Effector memory CD8-positive, alpha-beta T cell (primary cell): ENCODE results near the gene OR4K2.
"Not testable (repeated sequence)": the region's sequence is repeated elsewhere in the genome, so short reads cannot be mapped to it uniquely, and the experiment has no call there.

Source experiments
- ATAC-seq: fragments of 150-1000 bp; cut with Tn5 transposase; replicated peaks from 2 replicates; pipeline ENCODE4 v1.10.0; 2021; ENCODE audit warnings: mild to moderate bottlenecking, moderate library complexity
- DNase-seq, 3 experiments: peaks; one replicate each; pipeline ENCODE4 v3.0.0; 2021
- H3K27ac Mint-ChIP-seq, 2 donors: one replicate each; pipeline ENCODE4 v1.8.0; 2022; ENCODE audit warnings: mild to moderate bottlenecking in 2 of 2, mixed read lengths in 2 of 2, moderate library complexity in 2 of 2
- H3K27me3 Mint-ChIP-seq, 2 donors: one replicate each; pipeline ENCODE4 v1.8.0; 2022; ENCODE audit warnings: mixed read lengths in 2 of 2
- H3K36me3 Mint-ChIP-seq: one replicate; pipeline ENCODE4 v1.8.0; 2022; ENCODE audit warnings: mild to moderate bottlenecking, moderate library complexity, mixed read lengths; ENCODE audit not compliant: insufficient read depth
- H3K4me1 Mint-ChIP-seq, 2 donors: one replicate each; pipeline ENCODE4 v1.8.0; 2022; ENCODE audit warnings: low read depth in 2 of 2, mixed read lengths in 2 of 2
- H3K4me3 Mint-ChIP-seq, 2 donors: one replicate each; pipeline ENCODE4 v1.8.0; 2022; ENCODE audit warnings: mild to moderate bottlenecking in 2 of 2, mixed read lengths in 2 of 2, moderate library complexity in 2 of 2
- H3K9me3 Mint-ChIP-seq, 2 donors: one replicate each; pipeline ENCODE4 v1.8.0; 2022; ENCODE audit warnings: mixed read lengths in 2 of 2
- total RNA-seq, 9 experiments: gene quantifications; one replicate each; lab custom pipeline; 2026; lab: John Stamatoyannopoulos, UW

The OR4K2 gene
- 0 to 0.21 (median 0) reads per million in 9 experiments for total RNA-seq

DNA sequence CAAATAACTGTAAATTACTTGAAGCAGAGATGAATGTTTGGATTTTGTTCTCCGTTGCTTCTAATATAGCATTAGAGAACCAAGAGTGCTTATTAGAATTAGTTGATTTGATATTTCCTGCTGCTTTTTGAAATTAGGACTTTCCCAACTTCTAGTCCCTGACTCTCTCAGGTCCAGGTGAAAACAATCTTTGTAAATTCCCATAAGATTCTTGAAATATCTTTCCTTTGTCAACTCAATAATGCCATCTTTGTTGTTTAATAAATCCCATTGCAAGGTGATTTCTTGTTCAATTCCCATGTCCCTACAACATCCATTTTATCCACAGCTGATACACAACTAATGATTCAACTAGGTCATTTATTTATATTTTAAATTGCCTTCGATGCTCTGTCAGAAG lies at the start of gene OR4K2:
TSS of gene OR4K2 (plus strand) at position 301 of the 400 bp plus-strand sequence. CDS start 1,126 bp downstream, outside the sequence.
- no peaks in the 10 kb centered on the region for H3K9me3 Mint-ChIP-seq
- no peaks in the 10 kb centered on the region for H3K36me3 Mint-ChIP-seq

GRCh38 chr14:19827626-19828244 lies 47.2 kb upstream of the OR4K2 start:
- not testable (repeated sequence) for H3K27ac Mint-ChIP-seq, H3K36me3 Mint-ChIP-seq, H3K27me3 Mint-ChIP-seq, H3K4me3 Mint-ChIP-seq, DNase-seq, H3K4me1 Mint-ChIP-seq, H3K9me3 Mint-ChIP-seq, ATAC-seq

More for the DNA sequence above, at the start of gene OR4K2:
- no peaks in the 10 kb centered on the region for H3K4me1 Mint-ChIP-seq
- H3K27ac Mint-ChIP-seq, result no peak within 1 kb of the TSS
- no peaks in the 10 kb centered on the region for H3K27me3 Mint-ChIP-seq
- DNase-seq (no peak), ATAC-seq (no peak)
- no peak within 1 kb of the TSS for H3K4me3 Mint-ChIP-seq

GRCh38 chr14:19828314-19828713 lies 46.6 kb upstream of the OR4K2 start:
- no peak overlapping the region for H3K27ac Mint-ChIP-seq
- no peak for DNase-seq

GRCh38 chr14:19834203-19834848 lies 40.6 kb upstream of the OR4K2 start:
- not testable (repeated sequence) for H3K4me1 Mint-ChIP-seq, H3K36me3 Mint-ChIP-seq, H3K9me3 Mint-ChIP-seq, H3K4me3 Mint-ChIP-seq, DNase-seq, ATAC-seq, H3K27ac Mint-ChIP-seq
- H3K27me3 Mint-ChIP-seq, result peaks cover 0 to 11% of the 10 kb centered on the region in 2 donors

More at GRCh38 chr14:19828314-19828713, 46.6 kb upstream of the OR4K2 start:
- no peaks in the 10 kb centered on the region for H3K4me1 Mint-ChIP-seq
- peaks cover 1 to 2% of the 10 kb centered on the region in 2 donors for H3K9me3 Mint-ChIP-seq
- no peaks in the 10 kb centered on the region for H3K36me3 Mint-ChIP-seq
- peaks cover 0 to 3% of the 10 kb centered on the region in 2 donors for H3K27me3 Mint-ChIP-seq
- H3K4me3 Mint-ChIP-seq, result no peak overlapping the region
- ATAC-seq, result no peak

DNA sequence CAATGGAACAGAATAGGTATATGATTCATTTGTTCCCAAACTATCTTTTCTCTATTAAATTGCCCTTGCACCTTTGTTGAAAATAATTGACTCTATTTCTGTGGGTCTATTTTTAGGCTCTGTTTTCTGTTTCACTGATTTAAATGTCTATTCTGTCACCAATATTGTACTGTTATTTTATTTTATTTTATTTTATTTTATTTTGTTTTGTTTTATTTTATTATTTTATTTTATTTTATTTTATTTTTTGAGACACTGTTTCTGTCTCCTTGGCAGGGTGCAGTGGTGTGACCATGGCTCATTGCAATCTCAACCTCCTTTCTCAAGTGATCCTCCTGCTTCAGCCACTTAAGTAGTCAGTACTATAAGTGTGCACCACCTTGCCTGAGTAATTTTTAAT lies 36.5 kb upstream of the OR4K2 start:
- no peak overlapping the region for H3K27ac Mint-ChIP-seq
- H3K4me1 Mint-ChIP-seq, result no peaks in the 10 kb centered on the region
- peaks cover under 1 to 3% of the 10 kb centered on the region in 2 donors for H3K9me3 Mint-ChIP-seq
- H3K27me3 Mint-ChIP-seq, result peaks cover 0 to 6% of the 10 kb centered on the region in 2 donors
- H3K36me3 Mint-ChIP-seq, result no peaks in the 10 kb centered on the region
- DNase-seq (no peak), ATAC-seq (no peak)
- H3K4me3 Mint-ChIP-seq, result no peak overlapping the region

- no peaks in the 10 kb centered on the region for H3K27me3 Mint-ChIP-seq
- peaks cover 0 to 16% of the 10 kb centered on the region in 2 donors for H3K9me3 Mint-ChIP-seq
- H3K36me3 Mint-ChIP-seq, result no peaks in the 10 kb centered on the region
- DNase-seq (no peak), ATAC-seq (no peak)
- no peak overlapping the region for H3K4me3 Mint-ChIP-seq
- no peaks in the 10 kb centered on the region for H3K4me1 Mint-ChIP-seq
- no peak overlapping the region for H3K27ac Mint-ChIP-seq
These were observed 23.6 kb upstream of the OR4K2 start for GRCh38 chr14:19851365-19851764.

DNA sequence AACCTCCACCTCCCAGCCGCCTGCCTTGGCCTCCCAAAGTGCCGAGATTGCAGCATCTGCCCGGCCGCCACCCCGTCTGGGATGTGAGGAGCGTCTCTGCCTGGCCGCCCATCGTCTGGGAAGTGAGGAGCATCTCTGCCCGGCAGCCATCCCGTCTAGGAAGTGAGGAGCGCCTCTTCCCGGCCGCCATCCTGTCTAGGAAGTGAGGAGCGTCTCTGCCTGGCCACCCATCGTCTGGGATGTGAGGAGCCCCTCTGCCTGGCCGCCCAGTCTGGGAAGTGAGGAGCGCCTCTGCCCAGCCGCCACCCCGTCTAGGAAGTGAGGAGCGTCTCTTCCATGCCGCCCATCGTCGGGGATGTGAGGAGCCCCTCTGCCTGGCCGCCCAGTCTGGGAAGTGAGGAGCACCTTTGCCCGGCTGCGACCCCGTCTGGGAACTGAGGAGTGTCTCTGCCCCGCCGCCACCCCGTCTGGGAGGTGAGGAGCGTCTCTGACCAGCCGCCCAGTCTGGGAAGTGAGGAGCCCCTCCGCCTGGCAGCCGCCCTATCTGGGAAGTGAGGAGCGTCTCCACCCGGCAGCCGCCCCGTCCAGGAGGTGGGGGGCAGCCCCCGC lies 8.8 kb upstream of the OR4K2 start:
- H3K27me3 Mint-ChIP-seq, H3K36me3 Mint-ChIP-seq, H3K4me3 Mint-ChIP-seq, ATAC-seq, H3K27ac Mint-ChIP-seq, H3K9me3 Mint-ChIP-seq, H3K4me1 Mint-ChIP-seq, DNase-seq: not testable (repeated sequence)

GRCh38 chr14:19873178-19873577 lies 1.8 kb upstream of the OR4K2 start:
- Mint-ChIP-seq H3K27ac (no peak overlapping the region), H3K36me3 (no peaks in the 10 kb centered on the region), H3K27me3 (no peaks in the 10 kb centered on the region), H3K4me1 (no peaks in the 10 kb centered on the region), H3K9me3 (no peaks in the 10 kb centered on the region), H3K4me3 (no peak overlapping the region)
- DNase-seq (no peak), ATAC-seq (no peak)

- H3K4me3 Mint-ChIP-seq, result no peak overlapping the region
- DNase-seq, result no peak
- H3K36me3 Mint-ChIP-seq, result no peaks in the 10 kb centered on the region
These were observed 3.2 kb downstream of the OR4K2 start for GRCh38 chr14:19878029-19878642.

DNA sequence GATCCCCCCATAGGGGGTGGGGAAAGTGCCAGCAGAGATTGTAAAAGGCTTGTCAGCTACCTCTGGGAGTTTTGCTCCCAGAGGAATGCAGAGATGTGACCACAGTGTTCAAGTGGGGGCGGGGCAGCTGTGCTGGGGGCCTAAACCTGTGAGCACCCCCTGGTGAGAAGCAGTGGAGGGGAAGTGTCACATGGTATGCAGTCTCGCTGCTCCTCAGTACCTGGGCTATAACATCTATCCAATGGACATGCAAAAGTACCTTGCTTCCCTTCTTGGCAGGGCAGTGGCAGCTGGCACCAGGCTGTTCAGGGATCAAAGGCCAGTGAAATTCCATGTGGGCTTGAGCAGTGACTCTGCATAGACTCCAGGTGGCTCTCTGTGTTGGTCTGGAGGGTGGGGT lies 20.3 kb downstream of the OR4K2 start:
- H3K27ac Mint-ChIP-seq, result no peak overlapping the region
- peaks cover 0 to 10% of the 10 kb centered on the region in 2 donors for H3K27me3 Mint-ChIP-seq
- no peak for DNase-seq
- no peaks in the 10 kb centered on the region for H3K36me3 Mint-ChIP-seq
- no peak for ATAC-seq
- no peaks in the 10 kb centered on the region for H3K4me1 Mint-ChIP-seq
- H3K4me3 Mint-ChIP-seq, result no peak overlapping the region
- H3K9me3 Mint-ChIP-seq, result peaks cover 20 to 29% of the 10 kb centered on the region in 2 donors

More at GRCh38 chr14:19878029-19878642, 3.2 kb downstream of the OR4K2 start:
- no peaks in the 10 kb centered on the region for H3K4me1 Mint-ChIP-seq
- no peak overlapping the region for H3K27ac Mint-ChIP-seq
- H3K9me3 Mint-ChIP-seq, result no peaks in the 10 kb centered on the region
- no peak for ATAC-seq
- no peaks in the 10 kb centered on the region for H3K27me3 Mint-ChIP-seq

GRCh38 chr14:19900999-19901398 lies 26.1 kb downstream of the OR4K2 start:
- peaks cover 11 to 17% of the 10 kb centered on the region in 2 donors for H3K9me3 Mint-ChIP-seq
- H3K27ac Mint-ChIP-seq, result no peak overlapping the region
- H3K4me3 Mint-ChIP-seq, result no peak overlapping the region
- H3K36me3 Mint-ChIP-seq, result no peaks in the 10 kb centered on the region
- H3K27me3 Mint-ChIP-seq, result peaks cover 0 to 12% of the 10 kb centered on the region in 2 donors
- ATAC-seq (no peak), DNase-seq (no peak)
- H3K4me1 Mint-ChIP-seq, result no peaks in the 10 kb centered on the region

- DNase-seq (no peak), ATAC-seq (no peak)
- Mint-ChIP-seq H3K27me3 (peaks cover 0 to 12% of the 10 kb centered on the region in 2 donors), H3K36me3 (no peaks in the 10 kb centered on the region), H3K4me3 (no peak overlapping the region), H3K27ac (no peak overlapping the region), H3K9me3 (peaks cover 3 to 10% of the 10 kb centered on the region in 2 donors), H3K4me1 (no peaks in the 10 kb centered on the region)
These were observed 27.5 kb downstream of the OR4K2 start for GRCh38 chr14:19902409-19902808.

- Mint-ChIP-seq H3K4me1 (no peaks in the 10 kb centered on the region), H3K4me3 (no peak overlapping the region), H3K9me3 (peaks cover 5 to 14% of the 10 kb centered on the region in 2 donors), H3K36me3 (no peaks in the 10 kb centered on the region), H3K27me3 (peaks cover 6 to 18% of the 10 kb centered on the region in 2 donors), H3K27ac (no peak overlapping the region)
- DNase-seq, result no peak
- ATAC-seq, result no peak
These were observed 31.7 kb downstream of the OR4K2 start for GRCh38 chr14:19906665-19907064.
